Keratinocyte (primary cell): ENCODE results near the gene PITX3.

ENCODE experiments used
- CTCF ChIP-seq, 3 experiments: IDR thresholded peaks in 1 of 3; conservative IDR thresholded peaks in 1 of 3; optimal IDR thresholded peaks in 1 of 3; 2 replicates in 2 of 3; 3 replicates in 1 of 3; pipeline versions ENCODE3 to v1.5.1; 2011; ENCODE audit warnings: low read length in 3 of 3, mild to moderate bottlenecking in 3 of 3, moderate library complexity in 2 of 3, control low read depth in 1 of 3, inconsistent platforms in 1 of 3; ENCODE audit not compliant: insufficient read depth in 2 of 3; ENCODE audit errors: extremely low read depth in 1 of 3
- EZH2 ChIP-seq: IDR thresholded peaks from one replicate; pipeline ENCODE4 v1.6.1; 2012; ENCODE audit warnings: inconsistent platforms, mild to moderate bottlenecking, low read length, moderate library complexity

- TF ChIP-seq CTCF (optimal IDR thresholded peaks at IDR 0.05 in 1 of 3, IDR thresholded peaks at IDR 0.05 in 1 of 3, conservative IDR thresholded peaks at IDR 0.05 in 1 of 3; ENCODE audit: extremely low read depth in 1 of 3, insufficient read depth in 2 of 3, low read length in 3 of 3) (no peak), EZH2 (no peak)
These were observed 40.3 kb downstream of the PITX3 start for GRCh38 chr10:102200751-102201640.
